Keratinocyte (primary cell): ENCODE data around the gene NGLY1. TPM values are rescaled to one million over a fixed set of nuclear protein-coding genes. Genes with fewer than 3 reads are reported as not detected.

Experiments used
- DNase-seq: peaks from one replicate; pipeline ENCODE4 v3.0.0-alpha.2; 2011; ENCODE audit warnings: low read depth, missing footprints, low spot score
- FAIRE-seq: peaks from 2 replicates; lab custom pipeline; 2011; peaks lifted over from hg19 to GRCh38; lab: Jason Lieb, UNC
- H2AFZ ChIP-seq: 2 replicates; pipeline ENCODE4 v1.6.0; 2012; ENCODE audit warnings: low read length, control low read depth, inconsistent platforms; ENCODE audit not compliant: control insufficient read depth
- H3K27ac ChIP-seq: 2 replicates; pipeline ENCODE4 v1.5.1; 2011; ENCODE audit warnings: low read length; ENCODE audit not compliant: control insufficient read depth, insufficient read depth
- H3K27me3 ChIP-seq: 3 replicates; pipeline ENCODE4 v1.6.0; 2011; ENCODE audit warnings: low read length; ENCODE audit not compliant: control insufficient read depth, insufficient read depth; ENCODE audit errors: extremely low read depth
- H3K36me3 ChIP-seq, 2 experiments: 2 replicates in 1 of 2; 3 replicates in 1 of 2; pipeline ENCODE4 v1.5.1; 2011; ENCODE audit warnings: low read length in 2 of 2, mild to moderate bottlenecking in 1 of 2; ENCODE audit not compliant: control insufficient read depth in 2 of 2, insufficient read depth in 2 of 2; ENCODE audit errors: extremely low read depth in 1 of 2
- H3K4me1 ChIP-seq: 3 replicates; pipeline ENCODE4 v1.5.1; 2011; ENCODE audit warnings: low read length; ENCODE audit not compliant: control insufficient read depth, insufficient read depth; ENCODE audit errors: extremely low read depth
- H3K4me2 ChIP-seq: 3 replicates; pipeline ENCODE4 v1.6.0; 2011; ENCODE audit warnings: low read depth, low read length; ENCODE audit not compliant: control insufficient read depth, insufficient read depth; ENCODE audit errors: extremely low read depth
- H3K4me3 ChIP-seq, 3 experiments: fragments of 200-600 bp in 1 of 3; sonication (generic) in 1 of 3; 2 replicates in 2 of 3; 3 replicates in 1 of 3; pipeline ENCODE4 v1.5.1; 2011 to 2016; ENCODE audit warnings: low read length in 3 of 3, mild to moderate bottlenecking in 3 of 3, control low read depth in 2 of 3, inconsistent platforms in 1 of 3, low read depth in 1 of 3, mixed read lengths in 1 of 3, mixed run types in 1 of 3, moderate library complexity in 1 of 3; ENCODE audit not compliant: control insufficient read depth in 2 of 3, insufficient read depth in 2 of 3; ENCODE audit errors: extremely low read depth in 1 of 3
- H3K79me2 ChIP-seq: 2 replicates; pipeline ENCODE4 v1.6.0; 2012; ENCODE audit warnings: low read length; ENCODE audit not compliant: control insufficient read depth, insufficient read depth
- H3K9ac ChIP-seq: 3 replicates; pipeline ENCODE4 v1.6.0; 2011; ENCODE audit warnings: low read length; ENCODE audit not compliant: control insufficient read depth, insufficient read depth; ENCODE audit errors: extremely low read depth
- H3K9me1 ChIP-seq: 3 replicates; pipeline ENCODE4 v1.6.0; 2011; ENCODE audit warnings: low read length; ENCODE audit not compliant: control insufficient read depth, insufficient read depth; ENCODE audit errors: extremely low read depth
- H3K9me3 ChIP-seq: 2 replicates; pipeline ENCODE4 v1.5.1; 2012; ENCODE audit warnings: low read depth, low read length; ENCODE audit not compliant: control insufficient read depth
- H4K20me1 ChIP-seq: 3 replicates; pipeline ENCODE4 v1.6.0; 2011; ENCODE audit warnings: low read length; ENCODE audit not compliant: control insufficient read depth, insufficient read depth; ENCODE audit errors: extremely low read depth
- CTCF ChIP-seq, 3 experiments: IDR thresholded peaks in 1 of 3; conservative IDR thresholded peaks in 1 of 3; optimal IDR thresholded peaks in 1 of 3; 2 replicates in 2 of 3; 3 replicates in 1 of 3; pipeline versions ENCODE3 to v1.5.1; 2011; ENCODE audit warnings: low read length in 3 of 3, mild to moderate bottlenecking in 3 of 3, moderate library complexity in 2 of 3, control low read depth in 1 of 3, inconsistent platforms in 1 of 3; ENCODE audit not compliant: insufficient read depth in 2 of 3; ENCODE audit errors: extremely low read depth in 1 of 3
- EZH2 ChIP-seq: IDR thresholded peaks from one replicate; pipeline ENCODE4 v1.6.1; 2012; ENCODE audit warnings: inconsistent platforms, mild to moderate bottlenecking, low read length, moderate library complexity
- dilution Hi-C: fragments of 300-500 bp; cut with MboI; formaldehyde crosslinking; loops from one replicate; pipeline ENCODE4 v1.7.0; 2020; ENCODE audit warnings: low sequenced_read_pairs; ENCODE audit not compliant: extremely low pct_ligation_motif_present
- polyA plus RNA-seq, 5 experiments: library from polyadenylated mRNA; depleted of rRNA in 3 of 5; stranded (reverse) in 3 of 5; stranded (forward) in 1 of 5; unstranded in 1 of 5; fragments of >200 nt; gene quantifications; 1 replicate in 1 of 5; 2 replicates in 3 of 5; 3 replicates in 1 of 5; pipeline versions ENCODE4 v1.2.1 to v1.2.3, GENCODE V29; 2011 to 2012; ENCODE audit warnings: missing spikeins in 2 of 5, low read depth in 1 of 5, low replicate concordance in 1 of 5

NGLY1 gene
- polyA plus RNA-seq, 1 donor (not counting 4 experiments of a cell fraction or from before 2014, with no cell fraction given), result 19.5 TPM

DNA sequence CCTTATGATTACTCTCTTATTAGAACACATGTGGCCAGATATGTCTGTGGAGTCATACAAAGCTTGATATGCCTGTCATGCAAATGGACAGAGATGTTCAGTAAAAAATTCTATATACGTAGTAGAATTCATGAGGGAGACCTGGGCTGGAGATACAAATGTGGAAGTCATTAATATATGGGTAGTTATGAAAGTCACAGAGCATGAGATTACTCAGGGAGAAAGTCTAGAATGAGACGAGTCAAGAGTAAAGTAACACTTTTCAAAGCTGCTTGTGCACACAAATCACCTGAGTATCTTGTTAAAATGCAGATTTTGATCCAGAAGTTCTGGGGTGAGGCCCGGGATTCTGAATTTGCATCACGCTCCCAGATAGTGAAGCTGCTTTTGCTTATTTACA is 35.1 kb upstream of the NGLY1 start:
- Histone ChIP-seq H3K9me1 (no peaks in the 10 kb centered on the region), H4K20me1 (no peaks in the 10 kb centered on the region), H3K9me3 (no peaks in the 10 kb centered on the region), H2AFZ (no peak overlapping the region), H3K27me3 (no peaks in the 10 kb centered on the region), H3K4me2 (no peak overlapping the region), H3K79me2 (no peaks in the 10 kb centered on the region), H3K4me3 (no peak overlapping the region), H3K4me1 (no peaks in the 10 kb centered on the region), H3K36me3 (no peaks in the 10 kb centered on the region), H3K27ac (no peak overlapping the region), H3K9ac (no peak overlapping the region)
- DNase-seq, result no peak
- dilution Hi-C loops, result no loop called here
- no peak for FAIRE-seq
- TF ChIP-seq CTCF (optimal IDR thresholded peaks at IDR 0.05 in 1 of 3, IDR thresholded peaks at IDR 0.05 in 1 of 3, conservative IDR thresholded peaks at IDR 0.05 in 1 of 3; ENCODE audit: extremely low read depth in 1 of 3, insufficient read depth in 2 of 3, low read length in 3 of 3) (no peak), EZH2 (no peak)

DNA sequence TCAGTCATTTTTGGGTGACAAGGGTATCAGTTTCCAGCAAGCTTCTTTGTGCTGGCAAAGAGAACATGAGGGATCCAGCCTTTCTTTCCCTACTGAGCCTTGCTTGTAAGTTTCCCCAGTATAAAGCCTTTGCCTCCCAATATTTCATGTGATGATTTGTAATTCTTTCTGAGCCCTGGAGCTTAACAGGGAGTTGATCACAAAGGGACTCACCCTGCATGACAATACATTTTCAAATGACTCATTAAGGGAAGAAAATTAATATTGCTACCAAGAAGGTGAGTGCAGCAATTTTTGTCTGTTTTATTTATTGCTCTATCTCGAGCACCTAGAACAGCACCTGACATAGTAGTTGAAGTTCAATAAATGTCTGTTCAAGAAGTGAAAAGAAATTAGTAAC is 34.4 kb upstream of the NGLY1 start:
- H3K79me2 ChIP-seq, result no peaks in the 10 kb centered on the region
- H3K4me3 ChIP-seq, result no peak overlapping the region
- no peak overlapping the region for H3K4me2 ChIP-seq
- dilution Hi-C loops, result no loop called here
- H3K36me3 ChIP-seq, result no peaks in the 10 kb centered on the region
- no peak overlapping the region for H3K9ac ChIP-seq
- no peaks in the 10 kb centered on the region for H3K9me3 ChIP-seq
- no peak overlapping the region for H2AFZ ChIP-seq
- TF ChIP-seq EZH2 (no peak), CTCF (optimal IDR thresholded peaks at IDR 0.05 in 1 of 3, IDR thresholded peaks at IDR 0.05 in 1 of 3, conservative IDR thresholded peaks at IDR 0.05 in 1 of 3; ENCODE audit: extremely low read depth in 1 of 3, insufficient read depth in 2 of 3, low read length in 3 of 3) (no peak)
- H3K27ac ChIP-seq, result no peak overlapping the region
- DNase-seq, result no peak
- H3K9me1 ChIP-seq, result no peaks in the 10 kb centered on the region
- no peaks in the 10 kb centered on the region for H3K4me1 ChIP-seq
- no peaks in the 10 kb centered on the region for H4K20me1 ChIP-seq
- no peaks in the 10 kb centered on the region for H3K27me3 ChIP-seq
- no peak for FAIRE-seq
